ENCODE measurements around the gene FCGR3A.
"Not testable (repeated sequence)": the region's sequence is repeated elsewhere in the genome, so short reads cannot be mapped to it uniquely, and the experiment has no call there.

DNA sequence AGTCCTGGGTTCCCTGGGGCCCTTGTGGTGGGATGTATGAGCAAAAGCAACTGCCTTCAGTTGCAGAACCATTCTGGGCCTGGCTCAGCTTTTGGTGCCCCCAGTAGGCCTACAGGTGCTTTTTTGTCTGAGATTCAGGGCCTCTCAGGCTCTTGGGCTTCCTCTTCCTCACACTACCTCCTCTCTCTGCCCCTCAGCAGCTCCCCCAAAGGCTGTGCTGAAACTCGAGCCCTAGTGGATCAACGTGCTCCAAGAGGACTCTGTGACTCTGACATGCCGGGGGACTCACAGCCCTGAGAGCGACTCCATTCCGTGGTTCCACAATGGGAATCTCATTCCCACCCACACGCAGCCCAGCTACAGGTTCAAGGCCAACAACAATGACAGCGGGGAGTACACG is 39.7 kb upstream of the FCGR3A start:
- TF ChIP-seq, protein P1, sequence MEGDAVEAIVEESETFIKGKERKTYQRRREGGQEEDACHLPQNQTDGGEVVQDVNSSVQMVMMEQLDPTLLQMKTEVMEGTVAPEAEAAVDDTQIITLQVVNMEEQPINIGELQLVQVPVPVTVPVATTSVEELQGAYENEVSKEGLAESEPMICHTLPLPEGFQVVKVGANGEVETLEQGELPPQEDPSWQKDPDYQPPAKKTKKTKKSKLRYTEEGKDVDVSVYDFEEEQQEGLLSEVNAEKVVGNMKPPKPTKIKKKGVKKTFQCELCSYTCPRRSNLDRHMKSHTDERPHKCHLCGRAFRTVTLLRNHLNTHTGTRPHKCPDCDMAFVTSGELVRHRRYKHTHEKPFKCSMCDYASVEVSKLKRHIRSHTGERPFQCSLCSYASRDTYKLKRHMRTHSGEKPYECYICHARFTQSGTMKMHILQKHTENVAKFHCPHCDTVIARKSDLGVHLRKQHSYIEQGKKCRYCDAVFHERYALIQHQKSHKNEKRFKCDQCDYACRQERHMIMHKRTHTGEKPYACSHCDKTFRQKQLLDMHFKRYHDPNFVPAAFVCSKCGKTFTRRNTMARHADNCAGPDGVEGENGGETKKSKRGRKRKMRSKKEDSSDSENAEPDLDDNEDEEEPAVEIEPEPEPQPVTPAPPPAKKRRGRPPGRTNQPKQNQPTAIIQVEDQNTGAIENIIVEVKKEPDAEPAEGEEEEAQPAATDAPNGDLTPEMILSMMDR (IDR thresholded peaks at IDR 0.05): not testable (repeated sequence)
- not testable (repeated sequence) for TF ChIP-seq POLR2A (IDR thresholded peaks at IDR 0.05)
